K562 (cell line): ENCODE measurements around the gene TMEM178A. TPM values are rescaled to one million over a fixed set of nuclear protein-coding genes. Genes with fewer than 3 reads are reported as not detected.

ENCODE experiments used
- ATAC-seq: fragments of 200-7000 bp; cut with Tn5 transposase; 3 replicates; pipeline ENCODE4 v1.9.1; 2020; ENCODE audit warnings: moderate library complexity
- BruUV-seq: library from RNA; stranded (reverse); fragments of 400-500 nt; replicated peaks from 2 replicates; lab custom pipeline; 2021; lab: Mats Ljungman, UMichigan
- CTCF ChIA-PET: fragments of 300-600 bp; formaldehyde crosslinking; extraction: SDS; loops from one replicate; lab custom pipeline; 2021; ENCODE audit warnings: low intra/inter-chr PET ratio; lab: Yijun Ruan, JAX
- POLR2A ChIA-PET: fragments of 300-600, 350-650 bp; sonication (Branson Sonifier 250); formaldehyde crosslinking; extraction: SDS; loops from one replicate; lab custom pipeline; 2021; ENCODE audit warnings: antibody characterized with exemption, inconsistent platforms; lab: Yijun Ruan, JAX
- DNase-seq, 4 experiments: peaks; one replicate each; pipeline versions ENCODE4 v3.0.0 to v3.0.0-alpha.2; 2011 to 2018; ENCODE audit warnings: low spot score in 3 of 4, mixed read lengths in 3 of 4; ENCODE audit errors: extremely low read depth in 1 of 4
- FAIRE-seq: peaks from 2 replicates; lab custom pipeline; 2011; peaks lifted over from hg19 to GRCh38; lab: Jason Lieb, UNC
- H2AFZ ChIP-seq: 2 replicates; pipeline ENCODE4 v1.6.0; 2011; ENCODE audit warnings: low read depth, low read length, control low read depth, inconsistent platforms
- H3K27ac ChIP-seq: fragments of 200-600 bp; 3 replicates; pipeline ENCODE4 v1.8.0; 2011; ENCODE audit warnings: low read depth, mild to moderate bottlenecking, control low read depth, inconsistent platforms, low read length, moderate library complexity, mixed read lengths; ENCODE audit errors: extremely low read depth
- H3K27me3 ChIP-seq, 2 experiments: fragments of 300-600 bp in 1 of 2; 2 replicates in 1 of 2; 3 replicates in 1 of 2; pipeline versions ENCODE4 v1.6.0 to v1.8.0; 2011; ENCODE audit warnings: inconsistent platforms in 2 of 2, low read length in 2 of 2, mild to moderate bottlenecking in 1 of 2, mixed read lengths in 1 of 2, moderate library complexity in 1 of 2; ENCODE audit not compliant: control insufficient read depth in 2 of 2, insufficient read depth in 2 of 2
- H3K36me3 ChIP-seq: fragments of 300-600 bp; 3 replicates; pipeline ENCODE4 v1.8.0; 2011; ENCODE audit warnings: mild to moderate bottlenecking, low read length, inconsistent platforms; ENCODE audit not compliant: control insufficient read depth, insufficient read depth
- H3K4me1 ChIP-seq, 2 experiments: fragments of 200-600 bp in 1 of 2; replicated peaks in 1 of 2; 2 replicates in 1 of 2; 3 replicates in 1 of 2; pipeline versions ENCODE4 v1.5.1 to v1.8.0; 2011; ENCODE audit warnings: inconsistent platforms in 2 of 2, low read length in 2 of 2, mild to moderate bottlenecking in 1 of 2, mixed read lengths in 1 of 2, moderate library complexity in 1 of 2; ENCODE audit not compliant: control insufficient read depth in 2 of 2, insufficient read depth in 2 of 2
- H3K4me2 ChIP-seq: 2 replicates; pipeline ENCODE4 v1.6.1; 2011; ENCODE audit warnings: low read length, control low read depth, inconsistent platforms, mixed read lengths; ENCODE audit not compliant: insufficient read depth
- H3K4me3 ChIP-seq: fragments of 200-600 bp; sonication (generic), shearing (Covaris generic); 2 replicates; pipeline ENCODE4 v1.5.1; 2016; ENCODE audit warnings: control low read depth, inconsistent platforms
- H3K79me2 ChIP-seq: fragments of 200-600 bp; 3 replicates; pipeline ENCODE4 v1.8.0; 2011; ENCODE audit warnings: low read length, inconsistent platforms; ENCODE audit not compliant: control insufficient read depth, insufficient read depth
- H3K9ac ChIP-seq, 2 experiments: 2 replicates each; pipeline versions ENCODE4 v1.6.0 to v1.6.1; 2011; ENCODE audit warnings: low read depth in 2 of 2, low read length in 2 of 2, control low read depth in 1 of 2, inconsistent platforms in 1 of 2, mild to moderate bottlenecking in 1 of 2, mixed read lengths in 1 of 2; ENCODE audit not compliant: insufficient read depth in 1 of 2
- H3K9me1 ChIP-seq: one replicate; pipeline ENCODE4 v1.6.0; 2011; ENCODE audit warnings: inconsistent platforms, mild to moderate bottlenecking, low read length, moderate library complexity; ENCODE audit not compliant: control insufficient read depth, insufficient read depth
- H3K9me3 ChIP-seq: replicated peaks from 2 replicates; pipeline ENCODE4 v1.5.1; 2011; ENCODE audit warnings: low read depth, low read length, inconsistent platforms; ENCODE audit not compliant: control insufficient read depth, insufficient read depth
- H4K20me1 ChIP-seq: replicated peaks from 2 replicates; pipeline ENCODE4 v1.6.1; 2011; ENCODE audit warnings: low read length, inconsistent platforms, mixed read lengths; ENCODE audit not compliant: control insufficient read depth, insufficient read depth
- ATF3 ChIP-seq, 2 experiments: fragments of 450-650 bp in 1 of 2; sonication (generic) in 1 of 2; formaldehyde crosslinking in 1 of 2; IDR thresholded peaks in 1 of 2; conservative IDR thresholded peaks in 1 of 2; 2 replicates each; pipeline versions ENCODE4 v1.6.1 to v1.8.1; 2016 to 2023; ENCODE audit warnings: mild to moderate bottlenecking in 2 of 2, moderate library complexity in 2 of 2, inconsistent platforms in 1 of 2, missing genetic modification reagents in 1 of 2
- CBFA2T3 ChIP-seq: fragments of 450-650 bp; IDR thresholded peaks from 2 replicates; pipeline ENCODE4 v1.6.1; 2017
- ETS1 ChIP-seq: conservative IDR thresholded peaks from 2 replicates; pipeline ENCODE4 v1.6.1; 2011; ENCODE audit warnings: low read depth, mild to moderate bottlenecking, low read length; ENCODE audit not compliant: control insufficient read depth
- MCM7 ChIP-seq, 2 experiments: fragments of 450-650 bp; IDR thresholded peaks; 2 replicates each; pipeline ENCODE4 v1.6.1; 2016 to 2018
- SPI1 ChIP-seq: IDR thresholded peaks from 2 replicates; pipeline ENCODE4 v1.6.1; 2011; ENCODE audit warnings: low read depth, low read length, control low read depth, borderline replicate concordance
- TFAM ChIP-seq: fragments of 250-450 bp; sonication (Bioruptor Pico); conservative IDR thresholded peaks from 2 replicates; pipeline ENCODE4 v1.5.0; 2021; ENCODE audit warnings: mild to moderate bottlenecking, moderate library complexity
- WGBS: fragments of 100-300 bp; shearing (Covaris generic); methylation state at CpG from one replicate; pipeline ENCODE4 v1.1.6; 2016; ENCODE audit warnings: low coverage, mixed read lengths; ENCODE audit not compliant: insufficient coverage; ENCODE audit errors: missing lambda C conversion rate; 5-methylcytosine and 5-hydroxymethylcytosine counted together
- in situ Hi-C: fragments of 300-500 bp; cut with MboI; formaldehyde crosslinking; loops from 4 replicates; pipeline ENCODE4 v1.15.0; 2018; ENCODE audit warnings: inconsistent platforms, mixed read lengths
- intact Hi-C: fragments of 100-400 bp; cut with micrococcal nuclease; formaldehyde crosslinking; loops from 2 replicates; pipeline ENCODE4 v1.14.2; 2022
- polyA plus RNA-seq, 8 experiments: library from polyadenylated mRNA; depleted of rRNA in 4 of 8; stranded (reverse) in 5 of 8; unstranded in 3 of 8; fragments of >200 nt; fragmentation: Nextera tagmentation in 2 of 8; fragmentation: Illumina TruSeq in 1 of 8; extraction: Ambion mirVana in 2 of 8; extraction: Trizol in 1 of 8; gene quantifications; 2 replicates each; pipeline versions ENCODE4 v1.2.1 to v1.2.3, GENCODE V29; 2011 to 2014; ENCODE audit warnings: inconsistent platforms in 1 of 8, missing spikeins in 1 of 8
- total RNA-seq, 7 experiments: library from RNA; depleted of rRNA in 6 of 7; stranded (reverse); fragments of >200 nt in 6 of 7; fragmentation: Illumina TruSeq in 2 of 7; extraction: Trizol in 2 of 7; gene quantifications; 2 replicates each; pipeline versions ENCODE4 v1.2.1 to v1.2.3, GENCODE V29; 2011 to 2021; ENCODE audit warnings: low replicate concordance in 1 of 7
- TF ChIP-seq, protein P1 (sequence below): fragments of 450-650 bp; IDR thresholded peaks from 2 replicates; pipeline ENCODE4 v1.6.1; 2017; ENCODE audit warnings: antibody characterized with exemption
- TF ChIP-seq, protein P2 (sequence below): sonication (generic); formaldehyde crosslinking; IDR thresholded peaks from 2 replicates; pipeline ENCODE4 v1.8.1; 2023; ENCODE audit warnings: mild to moderate bottlenecking, missing genetic modification reagents

Gene TMEM178A
- total and polyA plus RNA-seq, 9 of the 15 experiments (the other 6 are each of a cell fraction or from before 2014, with no cell fraction given), result 0.04 to 0.17 TPM; not detected in 7

DNA sequence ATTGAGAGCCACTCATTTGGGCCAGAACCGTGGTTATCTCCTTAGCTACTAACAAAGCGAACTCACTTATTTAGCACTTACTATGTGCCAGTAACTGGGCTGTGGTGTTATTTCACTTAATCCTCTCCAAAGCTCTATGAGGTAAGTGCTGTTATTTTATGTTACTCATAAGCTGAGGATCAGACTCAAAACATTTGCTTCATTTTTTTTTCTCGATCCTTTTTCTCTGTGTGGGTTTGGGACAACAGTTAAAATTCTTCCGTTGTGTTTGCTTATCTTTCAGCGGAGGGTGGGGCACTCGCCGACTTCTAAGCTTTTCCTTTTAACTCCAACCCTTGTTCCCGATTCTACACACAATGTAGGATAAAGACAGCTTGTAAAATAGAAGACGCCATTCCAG is 52.8 kb downstream of the TMEM178A start:
- intact Hi-C loops, result no loop called here
- Histone ChIP-seq H3K79me2 (no peaks in the 10 kb centered on the region), H3K9me1 (no peaks in the 10 kb centered on the region), H3K27me3 (peaks cover 9 to 19% of the 10 kb centered on the region in 2 experiments; a peak in 4 of 5 replicates), H3K27ac (no peak overlapping the region), H3K4me2 (no peak overlapping the region), H3K9me3 (no peaks in the 10 kb centered on the region), H3K4me3 (no peak overlapping the region), H2AFZ (no peak overlapping the region), H4K20me1 (no peaks in the 10 kb centered on the region), H3K9ac (no peak overlapping the region), H3K36me3 (no peaks in the 10 kb centered on the region), H3K4me1 (no peaks in the 10 kb centered on the region)
- 3% methylated on average over 9 of the region's 9 CpGs for WGBS
- DNase-seq (no peak), FAIRE-seq (peak; percentile 15), ATAC-seq (peak; percentile 44; the same call in 2 of the 3 replicates)
- POLR2A ChIA-PET, result interaction anchor here (1.4 kb wide), 1 partner anchor 10 kb away, joined by 4 read pairs; no protein-coding TSS in a partner anchor
- no TSS peak for BruUV-seq
- in situ Hi-C loops, result no loop called here
- CTCF ChIA-PET, result interaction anchor here (0.6 kb wide), 1 partner anchor 978 kb away, joined by 10 read pairs; no protein-coding TSS in a partner anchor
- TF ChIP-seq, protein P1, sequence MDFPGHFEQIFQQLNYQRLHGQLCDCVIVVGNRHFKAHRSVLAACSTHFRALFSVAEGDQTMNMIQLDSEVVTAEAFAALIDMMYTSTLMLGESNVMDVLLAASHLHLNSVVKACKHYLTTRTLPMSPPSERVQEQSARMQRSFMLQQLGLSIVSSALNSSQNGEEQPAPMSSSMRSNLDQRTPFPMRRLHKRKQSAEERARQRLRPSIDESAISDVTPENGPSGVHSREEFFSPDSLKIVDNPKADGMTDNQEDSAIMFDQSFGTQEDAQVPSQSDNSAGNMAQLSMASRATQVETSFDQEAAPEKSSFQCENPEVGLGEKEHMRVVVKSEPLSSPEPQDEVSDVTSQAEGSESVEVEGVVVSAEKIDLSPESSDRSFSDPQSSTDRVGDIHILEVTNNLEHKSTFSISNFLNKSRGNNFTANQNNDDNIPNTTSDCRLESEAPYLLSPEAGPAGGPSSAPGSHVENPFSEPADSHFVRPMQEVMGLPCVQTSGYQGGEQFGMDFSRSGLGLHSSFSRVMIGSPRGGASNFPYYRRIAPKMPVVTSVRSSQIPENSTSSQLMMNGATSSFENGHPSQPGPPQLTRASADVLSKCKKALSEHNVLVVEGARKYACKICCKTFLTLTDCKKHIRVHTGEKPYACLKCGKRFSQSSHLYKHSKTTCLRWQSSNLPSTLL, result no peak
- TF ChIP-seq CBFA2T3, result no peak
- TF ChIP-seq MCM7 (IDR thresholded peaks at IDR 0.05), result no peak
- TF ChIP-seq ETS1, result no peak
- no peak for TF ChIP-seq SPI1
- TF ChIP-seq, protein P2, sequence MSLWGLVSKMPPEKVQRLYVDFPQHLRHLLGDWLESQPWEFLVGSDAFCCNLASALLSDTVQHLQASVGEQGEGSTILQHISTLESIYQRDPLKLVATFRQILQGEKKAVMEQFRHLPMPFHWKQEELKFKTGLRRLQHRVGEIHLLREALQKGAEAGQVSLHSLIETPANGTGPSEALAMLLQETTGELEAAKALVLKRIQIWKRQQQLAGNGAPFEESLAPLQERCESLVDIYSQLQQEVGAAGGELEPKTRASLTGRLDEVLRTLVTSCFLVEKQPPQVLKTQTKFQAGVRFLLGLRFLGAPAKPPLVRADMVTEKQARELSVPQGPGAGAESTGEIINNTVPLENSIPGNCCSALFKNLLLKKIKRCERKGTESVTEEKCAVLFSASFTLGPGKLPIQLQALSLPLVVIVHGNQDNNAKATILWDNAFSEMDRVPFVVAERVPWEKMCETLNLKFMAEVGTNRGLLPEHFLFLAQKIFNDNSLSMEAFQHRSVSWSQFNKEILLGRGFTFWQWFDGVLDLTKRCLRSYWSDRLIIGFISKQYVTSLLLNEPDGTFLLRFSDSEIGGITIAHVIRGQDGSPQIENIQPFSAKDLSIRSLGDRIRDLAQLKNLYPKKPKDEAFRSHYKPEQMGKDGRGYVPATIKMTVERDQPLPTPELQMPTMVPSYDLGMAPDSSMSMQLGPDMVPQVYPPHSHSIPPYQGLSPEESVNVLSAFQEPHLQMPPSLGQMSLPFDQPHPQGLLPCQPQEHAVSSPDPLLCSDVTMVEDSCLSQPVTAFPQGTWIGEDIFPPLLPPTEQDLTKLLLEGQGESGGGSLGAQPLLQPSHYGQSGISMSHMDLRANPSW, result no peak
- no peak for TF ChIP-seq TFAM (CRISPR knock-in tag)
- no peak for TF ChIP-seq ATF3 (IDR thresholded peaks at IDR 0.05)
- no peak for TF ChIP-seq ATF3 (CRISPR knock-in tag; conservative IDR thresholded peaks at IDR 0.05)
